ENCODE results near the gene GOLGA7B.

The GOLGA7B gene

DNA sequence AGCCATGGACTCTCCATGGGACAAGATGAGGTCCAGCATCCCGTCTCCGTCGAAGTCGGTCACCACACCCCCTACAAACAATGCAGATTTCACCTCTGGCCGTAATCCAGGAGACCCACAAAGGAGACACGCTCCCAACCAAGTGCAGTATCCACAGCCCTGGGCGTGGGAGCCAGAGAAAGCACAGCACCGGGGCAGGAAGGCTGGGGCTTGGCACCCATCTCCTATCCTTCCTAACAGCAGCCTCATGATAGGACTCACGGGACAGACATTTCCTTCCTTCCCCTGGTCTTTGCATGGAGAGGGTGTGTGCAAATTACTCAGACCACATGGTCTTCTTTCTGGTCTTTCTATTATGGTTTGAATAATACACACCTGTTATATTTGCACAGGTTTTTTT, 46.3 kb downstream of the GOLGA7B start:
- DNase-seq (ENCODE audit: low spot score): no peak

DNA sequence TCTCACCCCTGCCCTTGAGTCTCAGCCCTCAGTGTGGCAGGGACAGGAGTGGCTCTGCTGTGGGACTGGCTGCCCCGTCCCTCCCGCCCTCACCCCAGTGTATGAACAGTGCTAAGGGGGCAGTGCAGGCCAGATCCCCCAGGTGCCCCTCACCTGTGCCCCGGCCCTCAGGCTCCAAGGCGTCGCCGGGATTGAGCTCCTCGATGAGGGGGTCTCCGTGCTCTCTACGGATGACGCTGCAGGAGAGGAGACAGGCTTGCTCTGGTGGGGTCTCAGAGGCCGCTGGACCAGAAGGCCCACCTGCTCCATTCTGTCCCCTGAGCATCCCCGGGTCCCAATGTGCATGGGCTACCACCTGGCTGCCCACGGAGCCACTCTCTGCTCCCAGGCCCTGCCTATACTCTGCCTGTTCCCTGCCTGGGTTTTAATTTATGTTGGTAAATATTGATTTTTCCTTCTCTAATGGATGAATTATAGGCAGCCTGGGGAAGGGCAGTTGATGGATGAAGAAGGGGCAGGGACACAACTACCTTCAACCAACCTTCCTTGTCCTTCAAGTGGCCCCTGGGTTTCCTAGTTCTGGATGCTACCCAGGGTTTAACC, 47.2 kb downstream of the GOLGA7B start:
- DNase-seq (ENCODE audit: low spot score): no peak

DNA sequence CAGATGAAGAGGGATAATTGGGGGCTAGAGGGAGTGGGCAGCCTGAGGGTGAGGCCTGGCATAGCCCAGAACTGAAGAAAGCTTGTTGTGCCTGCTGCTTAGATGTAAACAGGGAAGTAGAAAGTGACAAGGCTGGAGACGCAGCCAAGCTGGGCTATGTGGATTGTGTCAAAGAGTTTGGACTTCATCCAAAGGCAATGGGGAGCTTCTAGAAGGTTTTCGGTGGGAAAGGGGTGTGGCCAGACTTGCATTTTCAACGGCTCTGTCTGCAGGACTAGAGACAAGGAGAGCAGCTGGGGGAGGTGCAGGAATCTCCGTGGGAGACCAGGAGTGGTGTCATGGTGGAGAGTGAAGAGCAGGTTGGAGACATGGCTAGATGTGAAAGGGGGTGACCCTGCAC, 48.8 kb downstream of the GOLGA7B start:
- no peak for DNase-seq (ENCODE audit: low spot score)

DNA sequence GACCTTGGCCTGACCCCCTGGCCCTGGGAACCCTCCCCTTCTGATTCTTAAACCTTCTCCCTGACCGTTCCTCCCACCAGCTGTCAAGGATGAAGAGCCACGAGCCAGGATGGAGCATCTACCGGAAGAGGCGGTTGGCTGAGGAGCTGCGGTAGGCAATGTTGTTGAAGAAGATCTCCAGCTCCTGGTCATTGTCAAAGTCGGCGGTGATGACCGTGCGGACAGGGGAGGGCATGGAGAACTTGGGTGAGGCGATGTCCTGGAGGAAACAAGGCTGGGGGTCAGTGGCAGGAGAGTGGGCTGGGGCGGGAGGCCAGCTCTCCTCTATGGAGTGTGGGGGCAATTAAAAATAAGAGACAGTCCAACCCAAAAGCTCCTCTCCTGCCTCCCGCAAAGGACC, 51.7 kb downstream of the GOLGA7B start:
- DNase-seq (ENCODE audit: low spot score): no peak

DNA sequence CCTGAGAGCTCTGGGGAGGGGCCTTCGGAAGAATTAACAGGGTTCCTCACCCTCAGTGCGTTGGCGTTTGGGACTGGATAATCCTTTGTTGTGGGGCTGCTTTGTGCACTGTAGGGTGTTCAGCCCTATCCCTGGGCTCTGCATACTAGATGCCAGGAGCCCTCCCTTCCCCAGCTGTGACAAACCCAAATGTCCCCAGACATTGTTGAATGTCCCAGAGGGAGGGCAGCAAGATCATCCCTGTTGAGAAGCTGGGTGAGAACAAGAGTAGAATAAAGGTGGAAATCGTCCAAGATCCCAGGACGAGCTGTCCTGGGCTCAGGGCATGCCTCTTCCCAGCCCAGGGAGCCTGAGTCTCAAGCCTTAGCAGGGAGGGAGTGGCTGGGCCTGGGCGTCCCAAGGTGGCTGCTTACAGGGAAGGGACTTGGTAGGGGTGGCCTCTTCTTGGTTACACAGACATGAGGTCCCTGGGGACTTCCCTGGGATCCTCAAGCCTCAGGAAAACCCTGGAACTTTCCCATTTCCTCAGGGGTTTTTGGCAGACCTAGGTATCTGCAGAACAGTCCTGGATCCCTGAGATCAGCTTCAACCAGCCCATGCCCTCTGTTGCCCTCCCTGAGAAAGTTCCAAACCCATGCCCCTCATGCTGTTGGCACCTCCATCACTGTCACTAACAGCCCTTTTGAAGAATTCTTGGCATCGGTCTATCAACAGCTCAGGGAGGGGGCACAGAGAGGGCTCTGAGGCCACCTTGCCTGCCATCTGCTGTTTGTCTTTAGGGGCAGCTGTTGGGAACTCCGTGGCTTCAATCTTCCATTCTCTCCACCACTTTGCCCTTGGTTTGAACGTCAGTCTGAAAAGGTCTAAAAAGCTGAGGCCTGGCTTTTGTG, 53.7 kb downstream of the GOLGA7B start:
- DNase-seq (ENCODE audit: low spot score): no peak

DNA sequence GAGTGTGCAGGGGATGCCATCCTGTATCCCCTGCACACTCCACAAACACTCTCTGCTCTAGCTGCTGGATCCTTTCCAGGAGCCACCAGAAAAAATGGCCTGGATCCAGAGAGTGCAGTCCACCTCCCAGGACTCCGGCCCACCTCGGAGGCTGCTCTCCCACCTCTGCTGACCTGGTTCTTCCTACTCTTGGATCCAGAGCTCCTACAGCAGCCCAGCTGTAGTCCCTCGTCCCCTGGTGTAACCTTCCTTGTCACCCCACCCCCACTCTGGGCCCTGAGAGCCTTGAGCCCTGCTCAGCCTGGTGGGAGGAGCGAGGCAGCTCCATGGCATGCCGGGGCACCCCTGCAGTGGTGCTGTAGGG, 54.4 kb downstream of the GOLGA7B start:
- DNase-seq (ENCODE audit: low spot score): no peak

DNA sequence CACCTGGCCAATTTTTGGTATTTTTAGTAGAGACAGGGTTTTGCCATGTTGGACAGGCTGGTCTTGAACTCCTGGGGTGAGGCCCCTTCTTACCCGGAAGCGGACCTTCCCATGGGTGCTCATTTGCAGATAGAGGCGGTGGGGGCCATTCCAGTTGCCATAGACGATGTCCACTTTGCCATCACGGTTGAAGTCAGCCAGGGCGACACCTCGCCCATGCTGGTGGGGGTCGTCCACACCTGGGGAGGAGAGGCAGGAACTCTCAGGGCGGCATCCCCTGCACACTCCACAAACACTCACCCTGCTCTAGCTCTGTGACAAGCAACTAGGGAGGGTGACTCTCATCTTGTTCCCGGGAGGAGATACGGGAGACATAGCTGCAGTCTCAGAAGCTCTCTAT, 54.9 kb downstream of the GOLGA7B start:
- DNase-seq (ENCODE audit: low spot score): no peak

DNA sequence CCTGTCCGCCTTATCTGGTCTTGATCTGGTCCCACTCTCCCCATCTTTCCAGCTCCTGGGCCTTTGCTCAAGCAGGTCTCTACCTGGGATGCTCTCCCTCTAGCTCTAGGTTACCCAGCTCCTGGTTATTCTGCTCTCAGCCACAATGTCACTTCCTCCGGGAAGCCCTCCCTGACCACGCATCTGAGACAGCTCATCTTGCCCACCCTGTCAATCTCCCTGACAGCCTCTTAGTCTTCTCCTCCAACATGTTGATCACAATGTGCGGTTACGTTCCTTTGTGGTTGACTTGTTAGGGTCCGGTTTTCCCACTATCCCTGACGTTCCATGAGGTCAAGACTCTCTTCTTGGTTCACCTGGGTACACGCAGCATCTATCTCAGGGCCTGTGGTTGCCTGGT, 55.6 kb downstream of the GOLGA7B start:
- DNase-seq (ENCODE audit: low spot score): no peak

DNA sequence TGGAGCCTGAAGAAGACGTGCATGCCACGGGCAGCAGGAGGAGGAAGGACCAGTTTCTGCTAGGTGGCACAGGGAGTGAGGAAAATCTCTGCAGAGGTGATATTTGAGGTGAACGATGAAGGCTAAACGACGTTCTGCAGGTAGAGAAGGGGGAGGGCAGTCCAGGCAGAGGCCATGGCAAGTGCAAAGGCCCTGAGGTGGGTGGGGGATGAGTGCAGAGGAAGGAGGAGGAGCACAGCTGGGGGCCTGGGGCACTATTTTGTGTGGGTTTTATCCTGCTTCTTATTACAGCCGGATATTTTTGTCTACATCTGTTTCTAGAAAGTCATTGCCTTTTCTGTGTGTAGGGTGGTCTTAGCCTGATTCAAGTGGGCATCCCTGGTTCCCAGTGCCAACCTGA, 57.6 kb downstream of the GOLGA7B start:
- DNase-seq (ENCODE audit: low spot score): no peak

DNA sequence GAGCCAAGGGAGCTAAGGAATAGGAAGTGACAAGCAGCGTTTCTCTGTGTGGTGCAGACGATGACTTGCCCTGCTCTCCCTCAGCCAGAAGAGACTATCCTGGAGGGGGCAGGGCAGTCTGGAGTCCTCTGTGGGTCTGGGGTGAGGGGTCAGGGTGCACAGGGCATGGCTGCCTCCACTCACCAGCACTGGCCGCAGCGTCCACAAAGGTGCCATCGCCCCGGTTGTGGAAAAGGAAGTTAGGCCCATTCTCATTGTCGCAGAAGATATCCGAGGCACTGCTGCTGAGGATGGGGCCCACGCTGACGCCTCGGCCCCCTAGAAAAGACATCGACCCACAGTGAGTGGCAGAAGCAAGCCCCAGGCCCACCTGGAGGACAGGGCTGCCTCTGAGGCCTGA, 58.2 kb downstream of the GOLGA7B start:
- no peak for DNase-seq (ENCODE audit: low spot score)

DNA sequence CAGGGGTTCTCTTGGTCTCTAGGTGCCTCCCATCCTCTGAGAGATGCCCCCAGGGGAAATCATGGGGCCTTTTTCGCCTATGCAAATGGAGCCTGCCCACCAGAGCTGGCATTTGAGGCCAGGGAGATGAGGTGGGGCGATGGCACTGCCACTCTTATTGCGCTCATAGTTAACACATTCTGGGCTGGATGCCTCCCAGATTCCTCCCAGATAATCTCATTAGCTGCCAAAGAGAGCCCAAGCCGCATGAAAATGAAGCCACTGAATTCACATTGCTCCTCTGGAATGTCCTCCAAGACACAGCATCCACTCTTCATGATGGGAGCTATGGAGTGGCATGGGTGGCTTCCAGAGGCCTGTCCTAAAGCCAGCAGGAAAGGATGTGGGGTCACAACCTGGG, 61.0 kb downstream of the GOLGA7B start:
- DNase-seq (ENCODE audit: low spot score): no peak

DNA sequence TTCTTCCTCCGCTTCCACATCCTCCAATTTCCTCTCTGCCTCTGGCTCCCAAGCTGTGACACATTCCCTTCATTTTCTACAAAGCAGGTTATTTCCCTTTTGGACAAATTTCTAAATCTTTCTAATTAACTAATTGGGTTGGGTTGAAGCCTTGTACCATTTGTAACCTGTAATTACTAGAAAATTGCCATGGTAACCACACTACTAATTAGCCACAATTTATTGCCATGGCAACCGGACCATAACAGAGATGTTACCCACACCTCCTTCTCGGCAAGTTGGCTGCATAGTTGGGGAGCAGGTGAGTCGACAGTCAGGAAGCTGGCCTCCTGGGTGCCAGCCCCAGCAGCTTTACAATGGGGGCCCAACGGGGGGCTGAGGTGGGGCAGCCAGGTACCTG, 61.6 kb downstream of the GOLGA7B start:
- DNase-seq (ENCODE audit: low spot score): no peak

DNA sequence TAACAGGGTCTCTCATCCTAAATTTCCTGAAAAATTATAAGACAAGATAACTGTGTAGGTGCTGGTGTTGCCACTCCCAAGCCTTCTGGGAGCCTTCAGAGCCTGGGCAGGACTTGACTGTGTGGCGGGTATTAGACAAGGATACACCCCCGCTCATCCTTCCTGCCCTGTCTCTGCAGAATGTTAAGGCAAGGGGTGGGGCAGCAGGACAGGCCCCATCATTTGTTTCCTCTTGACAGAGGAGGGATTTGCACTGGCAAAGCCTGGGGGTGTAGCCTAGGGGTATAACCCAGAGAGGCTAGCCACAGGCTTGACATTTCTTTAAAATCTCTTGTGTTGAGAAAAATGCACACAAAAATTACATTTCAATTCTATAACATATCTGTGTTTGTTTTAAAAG, 63.5 kb downstream of the GOLGA7B start:
- no peak for DNase-seq (ENCODE audit: low spot score)

DNA sequence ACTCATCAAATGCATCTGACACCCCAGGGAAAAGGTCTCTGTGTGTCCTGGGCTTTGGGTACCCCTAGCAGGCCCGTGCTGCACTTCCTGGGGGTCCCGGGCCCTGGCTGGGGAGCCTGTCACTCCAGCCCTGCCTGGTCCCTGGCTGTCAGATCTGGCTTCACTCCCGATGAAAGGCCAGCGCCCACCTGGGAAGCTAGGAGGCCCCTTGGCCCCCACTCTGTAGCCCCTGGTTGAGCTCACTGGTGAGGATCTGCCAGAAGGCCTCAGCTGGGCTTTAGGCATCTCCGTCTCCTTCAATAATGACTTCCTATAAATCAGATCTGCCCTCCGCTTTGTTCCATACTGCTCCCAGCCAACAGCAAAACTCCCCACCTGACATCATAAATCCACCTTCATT, 64.0 kb downstream of the GOLGA7B start:
- no peak for DNase-seq (ENCODE audit: low spot score)

DNA sequence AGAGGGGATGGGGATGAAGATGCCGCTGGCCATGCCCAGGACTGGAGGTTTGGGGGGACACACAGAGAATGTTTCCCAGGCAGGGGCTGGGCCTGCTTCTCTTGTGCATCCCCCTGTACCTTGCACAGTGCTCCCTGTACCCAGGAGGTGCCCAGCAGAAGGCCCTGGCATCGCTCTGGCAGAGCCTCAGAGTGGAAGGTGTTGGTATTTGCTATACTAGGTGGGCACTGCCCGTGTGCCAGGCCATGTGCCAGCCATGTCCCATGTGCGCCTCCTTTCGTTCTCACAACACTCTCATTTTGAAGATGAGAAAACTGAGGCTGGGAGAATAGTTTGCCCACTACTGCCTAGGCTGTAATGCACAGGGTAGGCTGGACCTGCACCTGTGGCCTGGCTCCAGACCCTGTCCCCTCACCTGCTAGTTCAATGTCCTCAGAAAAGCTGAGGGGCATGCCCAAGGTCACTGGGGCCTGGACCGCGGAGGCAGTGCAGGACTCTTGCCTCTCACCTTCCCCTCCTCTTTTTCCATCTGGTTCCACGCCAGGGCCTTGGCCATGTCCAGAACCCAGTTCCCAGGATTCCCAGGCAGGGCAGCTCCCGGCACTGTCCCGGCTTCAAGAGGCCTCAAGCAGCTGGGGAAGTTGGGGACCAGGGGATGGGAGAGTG, 64.7 kb downstream of the GOLGA7B start:
- no peak for DNase-seq (ENCODE audit: low spot score)

DNA sequence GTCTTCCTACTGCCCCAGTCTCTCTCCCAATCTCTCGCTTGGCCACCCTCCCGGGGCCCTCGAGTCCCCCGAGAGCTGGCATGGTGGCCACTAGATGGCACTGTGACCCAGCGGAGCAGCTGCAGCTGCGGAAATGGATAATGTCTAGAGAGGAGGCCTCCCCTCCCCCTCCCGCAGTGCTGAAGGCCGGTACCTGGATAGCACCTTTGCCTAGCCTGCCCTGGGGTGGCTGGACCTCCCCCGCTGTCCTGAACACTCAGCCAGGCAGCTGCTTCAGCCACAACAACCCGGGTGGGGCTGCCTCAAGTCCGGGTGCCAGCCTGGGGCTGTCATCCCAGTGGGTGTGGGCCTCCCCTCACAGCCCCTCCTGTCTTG, 65.2 kb downstream of the GOLGA7B start:
- peak; percentile 62 for DNase-seq (ENCODE audit: low spot score)

DNA sequence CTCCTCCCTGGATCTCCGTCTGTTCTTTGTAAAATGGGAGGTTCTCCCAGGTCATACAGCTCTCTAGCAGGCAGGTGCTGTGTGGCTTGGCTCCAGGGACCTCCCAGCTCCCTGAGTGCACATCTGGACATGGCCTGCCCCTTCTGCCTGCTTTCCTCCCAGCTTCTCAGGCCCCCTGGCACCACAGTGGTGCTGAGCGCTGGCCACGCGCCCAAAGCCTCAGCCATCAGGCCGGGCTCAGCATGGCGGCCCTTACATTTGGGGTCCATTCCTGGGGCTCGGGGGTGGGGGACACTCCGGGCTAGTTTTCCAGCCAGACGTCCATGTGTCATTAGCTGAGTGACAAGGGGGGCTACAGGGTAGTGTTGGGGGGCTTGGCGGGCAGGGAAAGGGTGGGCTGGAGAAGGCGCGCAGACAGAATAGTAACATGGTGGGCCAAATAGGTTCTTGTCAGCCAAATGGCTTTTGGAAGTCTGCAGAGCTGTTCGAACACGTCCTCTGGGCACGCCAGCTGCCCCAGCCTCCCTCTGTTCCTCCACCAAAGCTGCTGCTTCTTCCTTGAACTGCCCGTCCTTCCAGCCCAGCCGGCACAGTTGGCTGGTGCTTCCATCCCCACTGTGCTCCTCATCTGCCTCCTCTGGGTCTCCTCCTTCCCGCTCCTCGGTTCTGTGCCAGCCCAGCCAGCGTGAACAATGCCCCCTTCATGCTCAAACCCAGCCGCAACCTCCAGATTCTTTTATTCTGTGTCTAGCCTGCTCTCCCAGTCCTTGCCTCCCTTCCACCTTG, 65.9 kb downstream of the GOLGA7B start:
- no peak for DNase-seq (ENCODE audit: low spot score)

DNA sequence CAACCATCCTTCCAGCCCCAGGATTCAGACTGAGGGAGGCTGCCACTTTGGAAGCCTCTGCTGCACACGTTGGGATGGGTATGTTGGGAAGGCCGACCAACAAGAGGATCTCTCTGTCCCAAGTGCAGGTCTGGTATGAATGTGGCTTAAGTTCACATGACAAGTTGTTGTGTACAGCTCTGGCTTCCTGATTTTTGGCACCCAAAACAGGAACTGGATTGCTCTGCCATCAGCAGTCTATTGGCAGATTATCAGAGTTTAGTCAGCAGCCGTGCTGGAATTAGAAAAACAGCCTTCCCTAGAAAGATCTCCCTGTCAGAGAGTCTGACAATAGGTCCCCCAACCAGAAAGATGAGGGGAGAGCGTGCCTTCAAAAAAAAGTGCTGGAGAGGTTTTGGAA, 66.9 kb downstream of the GOLGA7B start:
- no peak for DNase-seq (ENCODE audit: low spot score)

DNA sequence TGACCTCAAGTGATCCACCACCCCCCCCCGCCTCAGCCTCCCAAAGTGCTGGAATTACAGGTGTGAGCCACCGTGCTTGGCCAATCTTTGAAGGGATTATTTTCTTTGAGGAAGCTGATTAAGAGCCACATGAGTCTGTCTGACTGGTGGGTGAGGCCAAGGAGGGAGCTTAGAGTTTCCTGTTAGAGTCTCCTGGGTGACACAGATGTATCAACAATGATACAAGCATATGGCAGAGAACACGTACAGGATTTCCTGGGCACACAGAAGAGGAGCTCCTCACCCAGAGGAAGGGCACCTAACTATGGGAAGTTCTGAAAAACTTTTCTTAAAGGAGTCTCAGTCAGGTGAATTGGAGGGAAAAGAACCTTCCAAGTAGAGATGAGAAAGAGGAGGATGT, 69.4 kb downstream of the GOLGA7B start:
- no peak for DNase-seq (ENCODE audit: low spot score)

DNA sequence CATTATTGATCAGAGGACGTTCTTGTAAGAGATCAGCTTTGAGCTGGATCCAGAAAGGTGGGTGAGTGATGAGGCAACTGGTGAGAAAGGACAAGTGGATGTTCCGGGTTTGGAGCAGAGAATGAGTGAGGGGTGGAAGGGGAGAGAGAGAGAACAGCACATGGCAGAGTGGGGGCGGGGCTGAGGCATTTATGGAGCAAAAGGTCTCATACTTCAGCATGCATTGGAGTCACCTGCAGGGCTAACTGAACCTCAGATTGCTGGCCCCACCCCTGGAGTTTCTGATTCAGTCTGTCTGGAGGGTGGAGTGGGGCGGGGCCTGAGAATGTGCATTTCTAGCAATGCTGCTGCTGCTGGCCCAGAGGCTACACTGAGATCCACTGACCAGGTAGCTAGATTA, 71.2 kb downstream of the GOLGA7B start:
- DNase-seq (ENCODE audit: low spot score): no peak

Measured in CD4-positive, alpha-beta T cell treated with Interleukin-2 at 100 ng/mL for 4 hours (primary cell).